Measurements from ENCODE around the gene RUBCN.
"Not testable (repeated sequence)": the region's sequence is repeated elsewhere in the genome, so short reads cannot be mapped to it uniquely, and the experiment has no call there.

Gene RUBCN

GRCh38 chr3:197657541-197658292, 79.0 kb downstream of the RUBCN start:
- not testable (repeated sequence) for DNase-seq; H3K27me3 Mint-ChIP-seq; H3K4me3 Mint-ChIP-seq; H3K4me1 Mint-ChIP-seq (ENCODE audit: low read depth in 2 of 2); ATAC-seq (replicated peaks); H3K36me3 Mint-ChIP-seq (ENCODE audit: insufficient read depth); H3K9me3 Mint-ChIP-seq; H3K27ac Mint-ChIP-seq

- DNase-seq; H3K36me3 Mint-ChIP-seq (ENCODE audit: insufficient read depth); H3K27me3 Mint-ChIP-seq: not testable (repeated sequence)
Observed at GRCh38 chr3:197656960-197657359, 79.7 kb downstream of the RUBCN start.

GRCh38 chr3:197656129-197656528, 80.6 kb downstream of the RUBCN start:
- peak overlapping the region in 1 of 2 donors; percentile 19 for H3K4me3 Mint-ChIP-seq
- not testable (repeated sequence) for H3K36me3 Mint-ChIP-seq (ENCODE audit: insufficient read depth); H3K4me1 Mint-ChIP-seq (ENCODE audit: low read depth in 2 of 2); H3K27me3 Mint-ChIP-seq; H3K27ac Mint-ChIP-seq; H3K9me3 Mint-ChIP-seq; DNase-seq; ATAC-seq (replicated peaks)

More at GRCh38 chr3:197656960-197657359, 79.7 kb downstream of the RUBCN start:
- not testable (repeated sequence) for H3K9me3 Mint-ChIP-seq; H3K4me3 Mint-ChIP-seq; H3K4me1 Mint-ChIP-seq (ENCODE audit: low read depth in 2 of 2); ATAC-seq (replicated peaks); H3K27ac Mint-ChIP-seq

GRCh38 chr3:197654998-197655330, 81.7 kb downstream of the RUBCN start:
- not testable (repeated sequence) for DNase-seq; H3K9me3 Mint-ChIP-seq; H3K4me3 Mint-ChIP-seq; H3K4me1 Mint-ChIP-seq (ENCODE audit: low read depth in 2 of 2); H3K27me3 Mint-ChIP-seq; H3K36me3 Mint-ChIP-seq (ENCODE audit: insufficient read depth); H3K27ac Mint-ChIP-seq
- ATAC-seq (replicated peaks) = peak; percentile 48

- H3K36me3 Mint-ChIP-seq (ENCODE audit: insufficient read depth); H3K27ac Mint-ChIP-seq; H3K9me3 Mint-ChIP-seq; H3K27me3 Mint-ChIP-seq; H3K4me1 Mint-ChIP-seq (ENCODE audit: low read depth in 2 of 2): not testable (repeated sequence)
- peak overlapping the region in 1 of 2 donors; percentile 54 for H3K4me3 Mint-ChIP-seq
- ATAC-seq (replicated peaks) (peak; percentile 95), DNase-seq (peak in 2 of 3 experiments; percentile 24 to 34)
Observed at GRCh38 chr3:197654090-197654997, 82.4 kb downstream of the RUBCN start.

GRCh38 chr3:197652860-197653259, 83.8 kb downstream of the RUBCN start:
- not testable (repeated sequence) for H3K4me3 Mint-ChIP-seq; H3K36me3 Mint-ChIP-seq (ENCODE audit: insufficient read depth); H3K27ac Mint-ChIP-seq; DNase-seq; H3K27me3 Mint-ChIP-seq; H3K9me3 Mint-ChIP-seq; ATAC-seq (replicated peaks); H3K4me1 Mint-ChIP-seq (ENCODE audit: low read depth in 2 of 2)

- not testable (repeated sequence) for H3K27me3 Mint-ChIP-seq; H3K4me3 Mint-ChIP-seq; H3K36me3 Mint-ChIP-seq (ENCODE audit: insufficient read depth); H3K4me1 Mint-ChIP-seq (ENCODE audit: low read depth in 2 of 2); H3K9me3 Mint-ChIP-seq; H3K27ac Mint-ChIP-seq; ATAC-seq (replicated peaks); DNase-seq
Observed at GRCh38 chr3:197647649-197648048, 89.1 kb downstream of the RUBCN start.

- not testable (repeated sequence) for H3K4me1 Mint-ChIP-seq (ENCODE audit: low read depth in 2 of 2); DNase-seq; H3K27ac Mint-ChIP-seq; H3K4me3 Mint-ChIP-seq; H3K36me3 Mint-ChIP-seq (ENCODE audit: insufficient read depth); H3K9me3 Mint-ChIP-seq; ATAC-seq (replicated peaks); H3K27me3 Mint-ChIP-seq
Observed at GRCh38 chr3:197647191-197647590, 89.5 kb downstream of the RUBCN start.

GRCh38 chr3:197646294-197646693, 90.4 kb downstream of the RUBCN start:
- H3K4me3 Mint-ChIP-seq; H3K4me1 Mint-ChIP-seq (ENCODE audit: low read depth in 2 of 2); H3K27me3 Mint-ChIP-seq; H3K9me3 Mint-ChIP-seq; H3K27ac Mint-ChIP-seq; H3K36me3 Mint-ChIP-seq (ENCODE audit: insufficient read depth); ATAC-seq (replicated peaks); DNase-seq: not testable (repeated sequence)

GRCh38 chr3:197637556-197637955, 99.1 kb downstream of the RUBCN start:
- DNase-seq; H3K36me3 Mint-ChIP-seq (ENCODE audit: insufficient read depth); ATAC-seq (replicated peaks); H3K4me3 Mint-ChIP-seq; H3K9me3 Mint-ChIP-seq; H3K27me3 Mint-ChIP-seq: not testable (repeated sequence)
- H3K4me1 Mint-ChIP-seq (ENCODE audit: low read depth in 2 of 2) = peaks cover 0 to 15% of the 10 kb centered on the region in 2 donors
- H3K27ac Mint-ChIP-seq = peak overlapping the region in 1 of 2 donors; percentile 44

GRCh38 chr3:197631989-197632388, 104.7 kb downstream of the RUBCN start:
- ATAC-seq (replicated peaks); DNase-seq; H3K27me3 Mint-ChIP-seq; H3K36me3 Mint-ChIP-seq (ENCODE audit: insufficient read depth); H3K9me3 Mint-ChIP-seq; H3K4me3 Mint-ChIP-seq; H3K27ac Mint-ChIP-seq; H3K4me1 Mint-ChIP-seq (ENCODE audit: low read depth in 2 of 2): not testable (repeated sequence)

- H3K4me1 Mint-ChIP-seq (ENCODE audit: low read depth in 2 of 2); ATAC-seq (replicated peaks); H3K36me3 Mint-ChIP-seq (ENCODE audit: insufficient read depth); H3K9me3 Mint-ChIP-seq; DNase-seq; H3K27me3 Mint-ChIP-seq; H3K27ac Mint-ChIP-seq: not testable (repeated sequence)
- H3K4me3 Mint-ChIP-seq = peak overlapping the region in 1 of 2 donors; percentile 21
Observed at GRCh38 chr3:197630766-197631165, 105.9 kb downstream of the RUBCN start.

- not testable (repeated sequence) for H3K27me3 Mint-ChIP-seq; ATAC-seq (replicated peaks); H3K4me1 Mint-ChIP-seq (ENCODE audit: low read depth in 2 of 2); H3K9me3 Mint-ChIP-seq; H3K27ac Mint-ChIP-seq; H3K36me3 Mint-ChIP-seq (ENCODE audit: insufficient read depth); DNase-seq
- peak overlapping the region in 1 of 2 donors; percentile 22 for H3K4me3 Mint-ChIP-seq
Observed at GRCh38 chr3:197629286-197629685, 107.4 kb downstream of the RUBCN start.

Measured in effector memory CD8-positive, alpha-beta T cell (primary cell).